GM20000 (cell line): ENCODE data around the gene ARHGAP26.

Source experiments
- DNase-seq: peaks from one replicate; pipeline ENCODE4 v3.0.0; 2012; ENCODE audit warnings: low spot score
- CTCF ChIP-seq: IDR thresholded peaks from 2 replicates; pipeline ENCODE4 v1.5.1; 2012; ENCODE audit warnings: mild to moderate bottlenecking, control low read depth; ENCODE audit errors: extremely low read depth, missing control alignments

The ARHGAP26 gene

DNA sequence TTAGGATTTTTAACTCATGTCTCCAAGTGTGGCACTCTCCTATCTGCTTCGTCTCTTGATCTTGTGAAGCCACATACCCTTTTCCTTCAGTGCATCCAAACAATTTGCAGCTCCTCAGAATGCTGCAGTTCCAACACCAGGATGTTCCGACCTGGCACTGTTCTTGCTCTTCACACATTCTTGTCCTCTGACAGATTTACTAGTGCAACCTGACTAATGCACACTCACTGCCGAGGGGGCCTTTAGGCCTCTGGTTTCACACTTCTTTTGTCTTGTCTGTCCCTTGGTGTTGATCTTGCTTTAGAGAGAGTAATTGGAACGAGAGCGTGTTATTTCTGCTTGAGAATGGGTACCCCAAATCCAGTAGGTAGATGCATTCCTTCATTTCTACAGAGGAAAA is 15.0 kb downstream of the ARHGAP26 start:
- no peak for TF ChIP-seq CTCF
- DNase-seq, result no peak

- TF ChIP-seq CTCF, result no peak
- DNase-seq, result no peak
These were observed 19.0 kb downstream of the ARHGAP26 start for GRCh38 chr5:142789206-142789605.

DNA sequence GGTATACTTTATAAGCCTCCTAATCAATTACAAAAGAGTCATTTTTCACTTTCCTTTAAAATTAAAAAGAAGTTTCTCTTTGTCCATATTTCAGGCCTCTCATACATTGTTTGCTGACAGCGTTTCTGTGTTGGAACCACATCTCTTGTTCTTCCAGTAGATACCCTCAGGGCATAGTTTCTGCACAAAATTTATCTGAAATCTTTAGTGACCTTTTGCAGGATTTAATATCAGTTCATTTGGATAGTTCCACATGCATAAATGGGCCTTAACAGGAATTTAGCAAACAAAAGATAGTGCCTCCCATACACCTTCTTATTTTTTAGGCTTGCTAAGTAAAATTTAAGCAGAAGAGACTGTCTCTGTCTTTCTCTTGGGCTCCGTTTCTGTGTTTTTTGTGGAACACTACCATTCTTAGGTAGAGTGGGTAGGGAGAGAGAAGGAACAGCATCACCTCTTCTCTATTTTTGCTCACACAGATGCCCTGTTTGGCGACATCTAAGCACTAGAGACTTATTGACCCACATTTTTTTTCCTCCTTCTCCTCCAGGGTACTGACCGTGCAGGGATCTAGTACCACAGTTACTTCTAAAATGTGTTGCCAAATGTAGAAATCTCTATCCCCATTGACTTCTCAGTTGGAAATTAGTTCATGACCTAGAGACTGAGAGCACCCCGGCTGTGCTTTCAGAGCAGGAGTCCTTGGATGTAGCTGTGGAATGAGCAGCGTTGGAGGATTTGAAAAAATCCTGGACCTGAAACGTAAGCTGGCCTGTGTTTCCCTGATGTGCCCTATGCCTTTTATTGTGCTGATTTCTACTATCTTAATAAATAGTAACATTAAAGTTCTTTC is 22.1 kb downstream of the ARHGAP26 start:
- TF ChIP-seq CTCF, result no peak
- DNase-seq, result no peak

GRCh38 chr5:142792865-142793232 is 22.7 kb downstream of the ARHGAP26 start:
- no peak for TF ChIP-seq CTCF
- no peak for DNase-seq

DNA sequence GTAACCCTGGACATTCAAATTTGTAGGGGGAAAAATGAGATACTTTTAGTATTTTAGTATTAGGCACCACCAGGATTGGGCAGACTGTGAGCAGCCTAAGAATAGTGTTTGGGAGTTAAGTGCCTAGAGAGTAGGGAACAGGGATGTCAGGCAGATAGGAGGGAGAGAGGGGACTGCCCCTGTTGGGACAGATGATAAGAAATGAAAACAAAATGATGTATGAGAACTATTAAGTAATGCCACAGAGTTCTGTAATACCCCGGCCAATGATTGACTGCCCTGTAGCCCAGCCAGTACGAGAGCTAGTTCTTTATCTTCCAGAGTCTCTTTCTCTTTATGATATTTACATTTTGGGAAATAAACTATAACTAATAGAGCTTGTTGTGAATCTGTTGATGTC is 24.4 kb downstream of the ARHGAP26 start:
- DNase-seq, result no peak
- no peak for TF ChIP-seq CTCF

GRCh38 chr5:142795251-142795650 is 25.1 kb downstream of the ARHGAP26 start:
- DNase-seq, result no peak
- TF ChIP-seq CTCF, result no peak

GRCh38 chr5:142796492-142797109 is 26.4 kb downstream of the ARHGAP26 start:
- no peak for TF ChIP-seq CTCF
- no peak for DNase-seq
